DMS53 treated with DMSO at 0.1 percent for 48 hours (cell line): ENCODE measurements around the gene TMEM200B.
A peak's percentile ranks its signal among the peaks of the same experiment; 100 is the strongest.
"Not testable (repeated sequence)": the region's sequence is repeated elsewhere in the genome, so short reads cannot be mapped to it uniquely, and the experiment has no call there.

ENCODE experiments used
- DNase-seq: peaks from one replicate; lab custom pipeline; 2025; ENCODE audit not compliant: unreplicated experiment; lab: John Stamatoyannopoulos, UW

The TMEM200B gene

GRCh38 chr1:29123887-29124365 is at the start of gene TMEM200B:
Gene TMEM200B (minus strand): TSS chr1:29123903. CDS start chr1:29121828, 2,075 bp downstream.
- peak; percentile 31 for DNase-seq

- no peak for DNase-seq
Measured at GRCh38 chr1:29172415-29172939, 48.8 kb upstream of the TMEM200B start.

GRCh38 chr1:29171521-29171920 is 47.8 kb upstream of the TMEM200B start:
- DNase-seq, result no peak

DNA sequence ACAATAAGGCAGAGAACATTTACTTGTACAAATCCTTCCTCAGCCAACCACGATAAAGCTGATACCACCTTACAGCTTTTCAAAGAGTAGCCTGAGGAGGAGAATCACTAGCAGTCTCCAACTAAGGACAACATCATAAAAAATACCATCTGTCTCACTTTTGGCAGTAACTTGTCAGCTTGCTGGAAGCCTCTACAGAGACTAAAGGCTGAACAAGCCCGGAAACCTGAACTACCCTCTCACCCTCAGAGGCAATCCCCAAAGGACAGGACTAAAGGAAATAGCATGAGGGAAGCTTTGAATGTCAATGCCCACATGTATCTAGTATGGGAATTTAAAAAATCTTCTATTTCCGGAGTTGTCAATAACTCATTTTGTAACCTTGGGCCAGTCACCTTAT is 47.4 kb upstream of the TMEM200B start:
- DNase-seq, result no peak

GRCh38 chr1:29169976-29170375 is 46.3 kb upstream of the TMEM200B start:
- DNase-seq, result no peak

- DNase-seq, result no peak
Measured at GRCh38 chr1:29167904-29168303, 44.2 kb upstream of the TMEM200B start.

DNA sequence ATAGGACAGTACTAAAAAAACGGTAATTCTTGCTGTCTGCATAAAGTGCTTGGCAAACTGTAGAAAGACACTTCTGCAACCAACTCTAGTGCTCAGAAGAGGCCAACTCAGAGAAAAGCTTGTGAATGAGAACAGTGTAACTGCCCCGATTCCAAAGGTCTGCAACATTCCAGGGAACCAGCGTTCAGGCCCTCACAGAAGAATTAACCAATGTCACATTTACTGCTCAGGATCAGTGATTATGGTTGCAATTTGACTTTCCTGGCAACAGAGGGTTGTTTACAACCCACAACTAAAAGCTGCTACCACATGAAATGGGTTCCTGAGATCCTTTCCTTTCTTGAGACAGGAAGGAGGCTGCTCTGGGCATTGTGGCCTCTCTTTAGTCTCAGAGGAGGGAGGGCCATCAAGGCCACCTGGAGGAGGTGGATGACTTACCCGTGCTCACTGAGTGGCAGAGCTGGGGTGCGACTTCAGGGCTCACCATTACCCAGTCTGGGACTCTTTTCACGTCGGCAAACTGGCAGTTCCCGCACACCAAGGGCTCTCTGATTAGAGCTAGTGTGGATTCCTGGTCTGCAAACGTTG is 42.7 kb upstream of the TMEM200B start:
- no peak for DNase-seq

DNA sequence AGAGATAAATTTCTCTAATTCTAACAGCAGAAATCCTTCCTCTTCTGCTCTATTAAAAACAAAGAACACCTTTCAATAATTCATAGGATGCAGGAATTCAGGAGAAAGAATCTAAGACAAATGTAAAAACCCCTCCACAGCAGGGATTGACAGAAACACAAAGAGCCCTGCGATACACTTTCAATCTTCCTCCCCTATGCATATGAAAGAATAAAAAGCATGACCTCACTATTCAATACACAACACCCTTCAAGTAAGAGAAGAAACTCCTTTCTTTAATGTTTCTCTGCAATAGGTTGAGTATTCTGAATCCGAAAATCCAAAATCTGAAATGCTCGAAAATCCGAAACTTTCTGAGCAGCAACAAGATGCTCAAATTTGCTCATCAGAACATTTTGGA is 40.9 kb upstream of the TMEM200B start:
- DNase-seq, result no peak

GRCh38 chr1:29162476-29163138 is 38.9 kb upstream of the TMEM200B start:
- DNase-seq, result no peak

DNA sequence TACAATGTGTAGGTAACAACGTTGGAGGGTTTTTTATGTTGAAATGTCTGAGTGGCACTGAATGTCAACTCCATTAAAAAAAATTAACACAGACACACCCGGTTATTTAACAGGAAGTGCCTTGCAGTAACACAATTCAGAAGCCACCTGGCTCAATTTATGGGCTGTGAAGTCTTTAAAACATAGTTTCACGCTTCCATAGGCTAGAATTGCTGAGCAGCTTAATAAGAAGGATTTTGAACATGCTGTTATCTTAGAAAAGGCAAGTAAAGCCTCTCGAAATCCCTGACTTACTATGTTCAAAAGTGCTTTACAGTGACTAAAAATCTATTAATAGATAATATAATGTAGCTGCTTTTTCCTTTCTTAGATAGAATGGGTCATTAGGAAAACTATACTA is 38.3 kb upstream of the TMEM200B start:
- DNase-seq, result no peak

- no peak for DNase-seq
Measured at GRCh38 chr1:29159773-29160172, 36.1 kb upstream of the TMEM200B start.

- DNase-seq, result no peak
Measured at GRCh38 chr1:29157269-29157601, 33.5 kb upstream of the TMEM200B start.

DNA sequence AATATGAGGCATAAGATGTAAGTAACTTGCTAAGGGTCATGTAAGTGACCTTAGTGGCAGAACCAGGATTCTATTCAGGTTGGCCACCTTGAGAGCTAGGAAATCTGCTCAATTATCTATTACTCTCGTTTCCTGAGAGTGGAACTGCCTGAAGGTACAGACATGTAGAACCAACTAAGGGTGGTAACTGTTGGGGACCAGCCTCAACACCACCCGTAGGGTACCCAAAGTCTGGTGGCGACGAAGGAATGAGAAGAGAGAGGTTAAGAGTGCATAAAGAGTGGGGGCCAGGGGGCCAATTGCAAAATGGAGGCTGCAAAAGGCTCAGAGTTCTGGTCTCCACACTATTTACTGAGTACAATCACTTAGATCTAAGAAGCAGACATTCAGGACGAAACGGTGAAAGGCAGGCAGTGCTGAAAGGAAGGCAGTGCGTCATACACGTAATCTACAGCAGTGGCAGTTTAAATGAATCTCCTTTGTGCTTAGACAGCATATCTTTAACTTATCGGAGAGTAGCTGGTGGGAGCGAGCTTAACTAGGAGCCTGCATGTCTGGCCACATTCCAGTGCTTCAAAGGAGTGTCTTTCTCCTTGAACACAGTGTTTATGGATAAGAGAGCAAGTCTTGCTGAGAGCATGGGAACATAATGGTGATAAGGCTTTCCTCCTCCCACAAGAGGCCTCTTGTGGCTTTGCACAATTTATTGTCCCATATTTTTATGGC is 33.0 kb upstream of the TMEM200B start:
- DNase-seq, result no peak

- DNase-seq, result no peak
Measured at GRCh38 chr1:29152046-29152805, 28.5 kb upstream of the TMEM200B start.

- not testable (repeated sequence) for DNase-seq
Measured at GRCh38 chr1:29150346-29150745, 26.6 kb upstream of the TMEM200B start.

- DNase-seq, result no peak
Measured at GRCh38 chr1:29148656-29149491, 25.2 kb upstream of the TMEM200B start.

GRCh38 chr1:29145739-29146437 is 22.2 kb upstream of the TMEM200B start:
- DNase-seq, result no peak

DNA sequence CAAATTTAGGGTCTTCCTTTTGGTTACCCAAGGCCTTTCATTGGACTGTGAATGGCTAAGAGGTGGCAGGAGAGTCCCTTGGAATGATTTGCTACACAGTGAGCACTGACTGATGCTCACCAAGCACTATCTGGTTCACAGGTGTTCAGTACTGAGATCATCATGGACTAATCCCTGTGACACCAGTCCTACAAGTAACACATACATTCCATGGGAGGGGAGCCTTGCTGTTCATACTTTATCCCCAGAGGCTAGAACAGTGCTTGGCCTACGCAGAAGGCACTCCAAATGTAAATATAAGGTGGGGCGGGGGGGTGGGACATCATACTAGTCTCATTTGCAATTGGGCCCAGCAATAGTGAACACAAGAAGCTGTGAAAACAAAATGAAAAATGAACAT is 20.5 kb upstream of the TMEM200B start:
- no peak for DNase-seq

- DNase-seq, result no peak
Measured at GRCh38 chr1:29142714-29143113, 19.0 kb upstream of the TMEM200B start.

DNA sequence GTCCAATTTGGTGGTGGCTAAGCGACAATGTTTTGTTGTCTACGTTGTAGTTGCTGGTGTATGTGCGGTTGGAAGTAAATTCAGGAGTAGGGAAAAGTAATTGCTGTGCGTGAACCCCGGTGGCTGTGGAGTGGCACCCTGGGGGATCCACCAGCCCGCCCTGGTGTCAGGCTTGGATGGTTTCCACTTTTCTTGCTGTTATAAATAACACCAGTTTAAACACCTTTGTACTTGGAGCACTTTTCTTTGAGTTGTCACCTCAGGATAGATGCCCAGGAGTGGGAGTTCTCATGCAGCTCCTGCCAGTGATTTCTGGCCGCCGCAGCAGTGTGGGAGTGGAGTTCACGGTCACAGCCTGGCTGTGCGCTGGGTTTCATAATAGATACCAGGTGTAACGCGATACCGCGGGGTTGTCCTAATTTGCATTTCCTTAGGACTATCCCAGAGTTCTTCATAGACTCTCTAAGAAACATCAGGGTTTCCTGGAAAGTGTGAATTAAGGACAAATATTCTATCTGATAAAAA is 12.8 kb upstream of the TMEM200B start:
- DNase-seq, result no peak
